Caco-2 (cell line): ENCODE data around the gene XRN2. TPM values are rescaled to one million over a fixed set of nuclear protein-coding genes. Genes with fewer than 3 reads are reported as not detected.
"Not testable (repeated sequence)": the region's sequence is repeated elsewhere in the genome, so short reads cannot be mapped to it uniquely, and the experiment has no call there.

Experiments used
- BruUV-seq: library from RNA; stranded (reverse); fragments of 400-500 nt; replicated peaks from 2 replicates; lab custom pipeline; 2021; lab: Mats Ljungman, UMichigan
- CTCF ChIA-PET: fragments of 300-600 bp; sonication (Branson Sonifier 250); formaldehyde crosslinking; loops from one replicate; lab custom pipeline; 2022; ENCODE audit warnings: antibody characterized with exemption; lab: Charles Lee
- POLR2A ChIA-PET: fragments of 300-600 bp; sonication (Branson Sonifier 250); formaldehyde crosslinking; loops from one replicate; lab custom pipeline; 2022; ENCODE audit warnings: antibody characterized with exemption; lab: Charles Lee
- DNase-seq, 2 experiments: peaks; one replicate each; pipeline versions ENCODE4 v3.0.0 to v3.0.0-alpha.2; 2020 to 2022
- H3K27me3 ChIP-seq: replicated peaks from 2 replicates; pipeline ENCODE4 v1.6.0; 2011; ENCODE audit warnings: low read length; ENCODE audit not compliant: control insufficient read depth, insufficient read depth
- H3K36me3 ChIP-seq: 2 replicates; pipeline ENCODE4 v1.5.1; 2011; ENCODE audit warnings: low read length; ENCODE audit not compliant: control insufficient read depth, insufficient read depth
- H3K4me1 ChIP-seq: fragments of 250-450 bp; sonication (Bioruptor Pico); 2 replicates; pipeline ENCODE4 v1.5.1; 2020; ENCODE audit warnings: mild to moderate bottlenecking
- H3K4me3 ChIP-seq: 2 replicates; pipeline ENCODE4 v1.5.1; 2011; ENCODE audit warnings: low read depth, mild to moderate bottlenecking, control low read depth, low read length
- H3K9me3 ChIP-seq: fragments of 250-450 bp; sonication (Bioruptor Pico); 2 replicates; pipeline ENCODE4 v1.5.1; 2020; ENCODE audit warnings: mild to moderate bottlenecking, moderate library complexity
- H3K27ac Mint-ChIP-seq: one replicate; pipeline ENCODE4 v1.8.0; 2022; ENCODE audit warnings: mixed read lengths; ENCODE audit not compliant: unreplicated experiment
- H3K27me3 Mint-ChIP-seq: one replicate; pipeline ENCODE4 v1.8.0; 2022; ENCODE audit warnings: mixed read lengths; ENCODE audit not compliant: insufficient read depth, unreplicated experiment
- H3K36me3 Mint-ChIP-seq: one replicate; pipeline ENCODE4 v1.8.0; 2022; ENCODE audit warnings: mild to moderate bottlenecking, mixed read lengths; ENCODE audit not compliant: insufficient read depth, unreplicated experiment
- H3K4me1 Mint-ChIP-seq: one replicate; pipeline ENCODE4 v1.8.0; 2022; ENCODE audit warnings: low read depth, mixed read lengths; ENCODE audit not compliant: unreplicated experiment
- H3K4me3 Mint-ChIP-seq: one replicate; pipeline ENCODE4 v1.8.0; 2022; ENCODE audit warnings: mild to moderate bottlenecking, moderate library complexity, mixed read lengths; ENCODE audit not compliant: unreplicated experiment
- H3K9me3 Mint-ChIP-seq: one replicate; pipeline ENCODE4 v1.8.0; 2022; ENCODE audit warnings: mixed read lengths; ENCODE audit not compliant: unreplicated experiment
- intact Hi-C: fragments of 100-400 bp; cut with micrococcal nuclease; formaldehyde crosslinking; loops from one replicate; pipeline ENCODE4 v1.10.0; 2022; ENCODE audit not compliant: unreplicated experiment
- total RNA-seq: library from RNA; stranded (reverse); gene quantifications from 2 replicates; pipeline ENCODE4 v1.2.3, GENCODE V29; 2022
- TF ChIP-seq, protein P1 (sequence below), 2 experiments: fragments of 200-600 bp in 1 of 2; IDR thresholded peaks; 1 replicate in 1 of 2; 2 replicates in 1 of 2; pipeline versions ENCODE4 v1.5.1 to v1.8.0; 2011 to 2022; ENCODE audit warnings: antibody characterized with exemption in 1 of 2, control low read depth in 1 of 2, inconsistent platforms in 1 of 2, low read depth in 1 of 2, low read length in 1 of 2, mild to moderate bottlenecking in 1 of 2, moderate library complexity in 1 of 2; ENCODE audit not compliant: insufficient read depth in 1 of 2, severe bottlenecking in 1 of 2, unreplicated experiment in 1 of 2

Gene XRN2
- total RNA-seq, 1 experiment from 2014 or later: 86.3 TPM

DNA sequence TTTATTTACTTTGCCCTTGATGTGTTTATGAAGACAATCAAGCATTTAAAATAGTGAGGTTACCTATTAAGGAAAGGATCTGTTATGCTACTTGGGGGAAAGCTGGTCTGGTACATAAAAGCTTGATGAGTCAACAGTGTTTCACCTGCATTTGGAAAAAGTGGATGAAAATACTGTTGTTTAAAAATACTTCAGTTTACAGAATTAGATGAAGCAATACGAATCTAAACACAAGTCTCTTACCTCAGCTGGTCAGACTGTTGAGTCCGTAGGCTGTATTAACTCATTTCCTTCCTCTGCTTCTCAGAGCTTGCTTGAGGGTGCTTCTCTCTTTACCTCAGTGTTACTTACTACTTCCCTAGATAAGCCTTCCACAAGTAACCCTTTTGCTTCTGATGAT, 58.1 kb downstream of the XRN2 start:
- CTCF ChIA-PET: no interaction called here
- intact Hi-C loops: no loop called here
- Mint-ChIP-seq H3K27me3 (no peaks in the 10 kb centered on the region), H3K4me1 (peaks cover 8% of the 10 kb centered on the region), H3K9me3 (no peaks in the 10 kb centered on the region), H3K4me3 (no peak overlapping the region), H3K27ac (no peak overlapping the region), H3K36me3 (peaks cover 61% of the 10 kb centered on the region)
- H3K27me3 ChIP-seq: no peaks in the 10 kb centered on the region
- peaks cover 9% of the 10 kb centered on the region; the same call in 1 of the 2 replicates for H3K4me1 ChIP-seq
- DNase-seq: no peak
- TF ChIP-seq, protein P1, sequence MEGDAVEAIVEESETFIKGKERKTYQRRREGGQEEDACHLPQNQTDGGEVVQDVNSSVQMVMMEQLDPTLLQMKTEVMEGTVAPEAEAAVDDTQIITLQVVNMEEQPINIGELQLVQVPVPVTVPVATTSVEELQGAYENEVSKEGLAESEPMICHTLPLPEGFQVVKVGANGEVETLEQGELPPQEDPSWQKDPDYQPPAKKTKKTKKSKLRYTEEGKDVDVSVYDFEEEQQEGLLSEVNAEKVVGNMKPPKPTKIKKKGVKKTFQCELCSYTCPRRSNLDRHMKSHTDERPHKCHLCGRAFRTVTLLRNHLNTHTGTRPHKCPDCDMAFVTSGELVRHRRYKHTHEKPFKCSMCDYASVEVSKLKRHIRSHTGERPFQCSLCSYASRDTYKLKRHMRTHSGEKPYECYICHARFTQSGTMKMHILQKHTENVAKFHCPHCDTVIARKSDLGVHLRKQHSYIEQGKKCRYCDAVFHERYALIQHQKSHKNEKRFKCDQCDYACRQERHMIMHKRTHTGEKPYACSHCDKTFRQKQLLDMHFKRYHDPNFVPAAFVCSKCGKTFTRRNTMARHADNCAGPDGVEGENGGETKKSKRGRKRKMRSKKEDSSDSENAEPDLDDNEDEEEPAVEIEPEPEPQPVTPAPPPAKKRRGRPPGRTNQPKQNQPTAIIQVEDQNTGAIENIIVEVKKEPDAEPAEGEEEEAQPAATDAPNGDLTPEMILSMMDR (IDR thresholded peaks at IDR 0.05; ENCODE audit: insufficient read depth in 1 of 2, low read depth in 1 of 2, low read length in 1 of 2, severe bottlenecking in 1 of 2, unreplicated experiment in 1 of 2): no peak
- no peaks in the 10 kb centered on the region for H3K9me3 ChIP-seq
- H3K4me3 ChIP-seq: no peak overlapping the region
- POLR2A ChIA-PET: no interaction called here
- H3K36me3 ChIP-seq: peaks cover 1% of the 10 kb centered on the region; the same call in 1 of the 2 replicates
- no TSS peak for BruUV-seq

DNA sequence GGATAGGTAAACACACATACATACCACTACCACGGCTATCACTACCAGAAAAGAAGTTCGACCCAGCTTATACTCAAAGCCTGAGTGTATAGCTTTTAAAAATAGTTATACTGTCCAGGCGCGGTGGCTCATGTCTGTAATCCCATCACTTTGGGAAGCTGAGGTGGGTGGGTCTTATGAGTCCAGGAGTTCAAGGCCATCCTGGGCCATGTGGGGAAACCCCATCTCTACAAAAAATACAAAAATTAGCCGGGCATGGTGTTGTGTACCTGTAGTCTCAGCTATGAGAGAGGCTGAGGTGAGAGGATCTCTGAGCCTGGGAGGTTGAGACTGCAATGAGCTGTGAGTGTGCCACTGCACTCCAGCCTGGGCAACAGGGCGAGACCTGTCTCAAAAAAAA, 61.3 kb downstream of the XRN2 start:
- no peaks in the 10 kb centered on the region for H3K9me3 ChIP-seq
- peaks cover 67% of the 10 kb centered on the region for H3K36me3 Mint-ChIP-seq
- H3K4me3 ChIP-seq: no peak overlapping the region
- H3K36me3 ChIP-seq: peaks cover 1% of the 10 kb centered on the region; the same call in 1 of the 2 replicates
- no peak for DNase-seq
- no peaks in the 10 kb centered on the region for H3K27me3 ChIP-seq
- intact Hi-C loops: no loop called here
- ChIA-PET CTCF (no interaction called here), POLR2A (no interaction called here)
- H3K27me3 Mint-ChIP-seq: no peaks in the 10 kb centered on the region
- H3K4me1 ChIP-seq: no peaks in the 10 kb centered on the region
- BruUV-seq: no TSS peak
- no peak overlapping the region for H3K4me3 Mint-ChIP-seq
- TF ChIP-seq, protein P1 (IDR thresholded peaks at IDR 0.05; ENCODE audit: insufficient read depth in 1 of 2, low read depth in 1 of 2, low read length in 1 of 2, severe bottlenecking in 1 of 2, unreplicated experiment in 1 of 2): no peak
- H3K27ac Mint-ChIP-seq: no peak overlapping the region
- peaks cover 8% of the 10 kb centered on the region for H3K4me1 Mint-ChIP-seq
- H3K9me3 Mint-ChIP-seq: no peaks in the 10 kb centered on the region

DNA sequence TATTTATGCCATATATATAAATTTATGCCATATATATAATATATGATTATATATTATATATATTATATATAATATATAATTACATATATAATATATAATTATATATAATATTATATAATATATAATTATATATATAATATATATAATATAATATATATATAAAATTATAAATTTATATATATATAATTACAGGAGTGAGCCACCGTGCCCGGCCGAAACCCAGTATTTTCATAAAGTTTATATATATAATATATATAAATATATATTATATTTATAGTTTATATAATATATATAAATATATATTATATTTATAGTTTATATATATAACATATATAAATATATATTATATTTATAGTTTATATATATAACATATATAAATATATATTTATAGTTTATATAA, 62.6 kb downstream of the XRN2 start:
- H3K36me3 ChIP-seq: no peaks in the 10 kb centered on the region; the same call in 1 of the 2 replicates
- DNase-seq: no peak
- no peak overlapping the region for H3K4me3 Mint-ChIP-seq
- no peaks in the 10 kb centered on the region for H3K27me3 Mint-ChIP-seq
- no peak overlapping the region for H3K4me3 ChIP-seq
- no peak overlapping the region for H3K27ac Mint-ChIP-seq
- no peaks in the 10 kb centered on the region for H3K9me3 ChIP-seq
- no peaks in the 10 kb centered on the region for H3K27me3 ChIP-seq
- no peaks in the 10 kb centered on the region for H3K4me1 ChIP-seq
- H3K4me1 Mint-ChIP-seq: no peaks in the 10 kb centered on the region
- BruUV-seq: no TSS peak
- H3K36me3 Mint-ChIP-seq: peaks cover 53% of the 10 kb centered on the region
- POLR2A ChIA-PET: no interaction called here
- TF ChIP-seq, protein P1 (IDR thresholded peaks at IDR 0.05; ENCODE audit: insufficient read depth in 1 of 2, low read depth in 1 of 2, low read length in 1 of 2, severe bottlenecking in 1 of 2, unreplicated experiment in 1 of 2): no peak
- CTCF ChIA-PET: interaction anchor here (0.6 kb wide), 1 partner anchor 30 kb away, joined by 4 read pairs; no protein-coding TSS in a partner anchor
- intact Hi-C loops: no loop called here
- no peaks in the 10 kb centered on the region for H3K9me3 Mint-ChIP-seq

DNA sequence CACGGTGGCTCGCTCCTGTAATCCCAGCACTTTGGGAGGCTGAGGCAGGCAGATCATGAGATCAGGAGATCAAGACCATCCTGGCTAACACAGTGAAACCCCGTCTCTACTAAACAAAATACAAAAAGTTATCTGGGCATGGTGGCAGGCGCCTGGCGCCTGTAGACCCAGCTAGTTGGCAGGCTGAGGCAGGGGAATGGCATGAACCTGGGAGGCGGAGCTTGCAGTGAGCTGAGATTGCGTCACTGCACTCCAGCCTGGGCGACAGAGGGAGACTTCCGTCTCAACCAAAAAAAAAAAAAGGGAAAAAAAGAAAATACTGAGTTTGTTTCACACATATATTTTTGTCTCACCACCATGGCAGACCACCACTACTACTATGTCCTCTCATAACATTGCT, 63.1 kb downstream of the XRN2 start:
- H3K4me3 ChIP-seq, intact Hi-C loops, H3K36me3 ChIP-seq, H3K9me3 ChIP-seq, H3K4me3 Mint-ChIP-seq, H3K9me3 Mint-ChIP-seq, BruUV-seq, H3K27ac Mint-ChIP-seq, H3K27me3 ChIP-seq, H3K4me1 ChIP-seq, DNase-seq, H3K4me1 Mint-ChIP-seq, POLR2A ChIA-PET, H3K27me3 Mint-ChIP-seq: not testable (repeated sequence)
- CTCF ChIA-PET: interaction anchor here (0.6 to 0.7 kb wide), 2 partner anchors 29 to 131 kb away, joined by 4 read pairs; no protein-coding TSS in a partner anchor
- H3K36me3 Mint-ChIP-seq: peaks cover 48% of the 10 kb centered on the region
